ENCODE measurements around the gene SLC9A1.
A peak's percentile ranks its signal among the peaks of the same experiment; 100 is the strongest.

SLC9A1 gene

GRCh38 chr1:27144920-27145661 lies 9.8 kb downstream of the SLC9A1 start:
- no peak overlapping the region for H3K4me3 ChIP-seq (ENCODE audit: low read length)
- no peak for TF ChIP-seq ZNF274 (IDR thresholded peaks at IDR 0.05; ENCODE audit: low read depth, low read length)

DNA sequence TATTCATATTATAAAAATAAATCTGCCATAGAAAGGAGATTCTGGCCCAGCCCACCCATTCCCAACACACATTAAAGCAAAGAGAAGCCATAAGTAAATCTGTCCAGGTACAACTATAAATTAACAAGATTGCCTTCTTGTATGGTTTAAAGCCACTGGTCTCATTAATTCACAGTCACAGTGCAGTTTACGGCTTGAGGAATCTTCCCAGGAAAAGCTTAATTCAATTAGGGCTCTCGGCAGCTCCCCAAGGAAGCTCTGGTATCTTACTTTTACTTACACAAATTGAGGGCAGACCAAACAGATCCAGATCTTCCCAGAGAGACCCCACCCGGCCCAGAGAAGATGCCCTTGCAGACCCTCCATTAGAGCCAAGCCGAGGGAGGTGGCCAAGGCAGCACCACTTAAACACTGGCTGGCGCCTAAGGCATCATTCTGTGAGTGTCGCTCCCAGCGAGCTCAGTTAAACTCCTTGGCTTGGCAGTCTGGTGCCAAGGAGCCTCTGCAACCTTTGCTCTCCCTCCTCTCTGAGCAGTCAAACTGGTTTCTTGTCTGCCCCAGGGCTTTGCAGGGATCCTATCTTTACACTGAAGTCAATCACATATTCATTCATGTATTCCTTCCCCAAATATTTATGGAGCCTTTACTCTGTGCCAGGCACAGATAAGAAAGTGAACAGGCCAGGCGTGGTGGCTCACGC lies 10.7 kb downstream of the SLC9A1 start:
- TF ChIP-seq ZNF274 (IDR thresholded peaks at IDR 0.05; ENCODE audit: low read depth, low read length), result no peak
- no peak overlapping the region for H3K4me3 ChIP-seq (ENCODE audit: low read length)

GRCh38 chr1:27143401-27143800 lies 11.5 kb downstream of the SLC9A1 start:
- H3K4me3 ChIP-seq (ENCODE audit: low read length), result no peak overlapping the region
- no peak for TF ChIP-seq ZNF274 (IDR thresholded peaks at IDR 0.05; ENCODE audit: low read depth, low read length)

GRCh38 chr1:27142464-27142863 lies 12.5 kb downstream of the SLC9A1 start:
- no peak for TF ChIP-seq ZNF274 (IDR thresholded peaks at IDR 0.05; ENCODE audit: low read depth, low read length)
- H3K4me3 ChIP-seq (ENCODE audit: low read length), result no peak overlapping the region

DNA sequence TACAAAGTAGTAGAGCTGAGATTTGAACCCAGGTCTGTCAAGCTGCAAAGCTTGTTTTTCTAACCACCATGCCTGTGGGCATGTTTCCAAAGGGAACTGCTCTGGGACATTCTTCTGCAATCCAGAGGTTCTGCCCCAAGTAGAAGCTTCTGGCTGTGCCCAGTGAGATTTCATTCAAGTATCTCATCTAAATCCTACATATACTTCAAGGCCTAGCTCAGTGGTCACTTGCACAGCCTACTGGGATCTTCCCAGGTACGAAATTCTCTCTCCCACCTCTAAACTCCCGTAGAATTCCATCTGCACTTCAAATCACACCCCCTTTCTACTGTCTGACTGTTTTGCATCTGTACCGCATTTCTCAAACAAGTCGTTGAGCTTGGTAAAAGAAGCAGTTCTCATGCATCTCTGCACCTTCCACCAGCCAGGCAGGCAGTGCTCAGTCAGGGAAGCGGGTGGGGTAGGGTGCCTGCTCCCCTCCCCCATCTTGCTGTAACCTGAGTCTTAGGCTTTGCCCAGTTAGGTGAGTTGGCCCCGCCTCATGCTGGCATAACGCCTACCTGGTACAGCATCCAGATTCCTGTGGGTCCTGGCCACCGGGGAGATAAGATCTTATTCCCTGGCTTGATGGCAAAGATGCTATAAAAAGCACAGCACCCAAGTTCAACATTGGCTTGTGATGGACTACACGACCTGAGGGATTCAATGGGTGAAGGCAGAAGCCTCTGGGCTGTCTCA lies 13.5 kb downstream of the SLC9A1 start:
- H3K4me3 ChIP-seq (ENCODE audit: low read length), result no peak overlapping the region
- TF ChIP-seq ZNF274 (IDR thresholded peaks at IDR 0.05; ENCODE audit: low read depth, low read length), result no peak

GRCh38 chr1:27139980-27140379 lies 14.9 kb downstream of the SLC9A1 start:
- TF ChIP-seq ZNF274 (IDR thresholded peaks at IDR 0.05; ENCODE audit: low read depth, low read length), result no peak

GRCh38 chr1:27138927-27139326 lies 16.0 kb downstream of the SLC9A1 start:
- TF ChIP-seq ZNF274 (IDR thresholded peaks at IDR 0.05; ENCODE audit: low read depth, low read length), result no peak

More at GRCh38 chr1:27139980-27140379, 14.9 kb downstream of the SLC9A1 start:
- no peak overlapping the region for H3K4me3 ChIP-seq (ENCODE audit: low read length)

GRCh38 chr1:27138368-27138767 lies 16.6 kb downstream of the SLC9A1 start:
- no peak for TF ChIP-seq ZNF274 (IDR thresholded peaks at IDR 0.05; ENCODE audit: low read depth, low read length)

More at GRCh38 chr1:27138927-27139326, 16.0 kb downstream of the SLC9A1 start:
- H3K4me3 ChIP-seq (ENCODE audit: low read length), result no peak overlapping the region

DNA sequence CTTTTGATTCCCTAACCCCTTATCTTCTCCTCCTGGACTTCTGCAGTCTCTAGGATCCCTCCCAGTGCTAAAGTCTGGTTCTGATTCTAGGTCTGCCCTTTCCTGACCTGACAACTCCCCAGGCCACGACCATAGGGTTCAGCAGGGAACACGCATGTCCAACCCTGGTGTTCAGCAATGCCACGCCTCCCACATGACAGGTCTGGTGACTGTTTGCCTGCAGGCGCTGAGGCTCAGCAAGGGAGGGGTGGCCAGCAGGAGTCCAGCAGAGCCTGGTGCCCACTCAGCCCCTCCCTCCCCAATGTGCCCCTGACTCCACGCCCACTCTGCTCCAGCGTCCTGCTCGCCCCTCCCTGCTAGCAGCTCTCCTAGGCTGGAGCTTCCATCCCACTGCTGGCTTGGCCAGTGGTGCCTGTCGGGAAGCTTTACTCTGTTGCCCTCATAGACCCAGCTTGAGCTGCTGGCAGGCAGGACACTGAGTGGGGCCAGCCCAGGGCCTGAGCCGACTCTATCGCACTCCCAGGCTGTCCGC lies 17.3 kb downstream of the SLC9A1 start:
- no peak for TF ChIP-seq ZNF274 (IDR thresholded peaks at IDR 0.05; ENCODE audit: low read depth, low read length)
- H3K4me3 ChIP-seq (ENCODE audit: low read length), result no peak overlapping the region

More at GRCh38 chr1:27138368-27138767, 16.6 kb downstream of the SLC9A1 start:
- H3K4me3 ChIP-seq (ENCODE audit: low read length), result no peak overlapping the region

- peak overlapping the region; percentile 2; the same call in 1 of the 2 replicates for H3K4me3 ChIP-seq (ENCODE audit: low read length)
- TF ChIP-seq ZNF274 (IDR thresholded peaks at IDR 0.05; ENCODE audit: low read depth, low read length), result no peak
Observed at GRCh38 chr1:27136998-27137542, 17.9 kb downstream of the SLC9A1 start.

GRCh38 chr1:27136236-27136551 lies 18.7 kb downstream of the SLC9A1 start:
- H3K4me3 ChIP-seq (ENCODE audit: low read length), result no peak overlapping the region
- no peak for TF ChIP-seq ZNF274 (IDR thresholded peaks at IDR 0.05; ENCODE audit: low read depth, low read length)

- no peak overlapping the region for H3K4me3 ChIP-seq (ENCODE audit: low read length)
- no peak for TF ChIP-seq ZNF274 (IDR thresholded peaks at IDR 0.05; ENCODE audit: low read depth, low read length)
Observed at GRCh38 chr1:27135541-27136235, 19.2 kb downstream of the SLC9A1 start.

DNA sequence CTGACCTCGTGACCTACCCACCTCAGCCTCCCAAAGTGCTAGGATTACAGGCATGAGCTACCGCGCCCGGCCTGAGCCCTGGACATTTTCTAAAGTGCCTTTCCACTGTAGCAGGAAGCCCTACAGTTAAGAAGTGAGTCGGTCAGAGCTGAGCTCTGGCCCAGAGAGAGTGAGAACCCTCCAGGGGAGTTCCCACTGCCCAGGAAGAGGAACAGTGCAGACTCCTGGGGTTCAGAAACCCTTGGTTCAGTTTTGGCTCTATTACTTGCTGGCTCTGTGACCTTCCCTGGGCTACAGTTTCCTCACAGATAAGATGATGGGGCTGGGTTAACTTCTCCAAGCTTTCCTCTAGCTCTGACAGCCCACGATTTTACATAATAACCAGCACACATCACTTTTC lies 20.9 kb downstream of the SLC9A1 start:
- H3K4me3 ChIP-seq (ENCODE audit: low read length), result no peak overlapping the region
- TF ChIP-seq ZNF274 (IDR thresholded peaks at IDR 0.05; ENCODE audit: low read depth, low read length), result no peak

DNA sequence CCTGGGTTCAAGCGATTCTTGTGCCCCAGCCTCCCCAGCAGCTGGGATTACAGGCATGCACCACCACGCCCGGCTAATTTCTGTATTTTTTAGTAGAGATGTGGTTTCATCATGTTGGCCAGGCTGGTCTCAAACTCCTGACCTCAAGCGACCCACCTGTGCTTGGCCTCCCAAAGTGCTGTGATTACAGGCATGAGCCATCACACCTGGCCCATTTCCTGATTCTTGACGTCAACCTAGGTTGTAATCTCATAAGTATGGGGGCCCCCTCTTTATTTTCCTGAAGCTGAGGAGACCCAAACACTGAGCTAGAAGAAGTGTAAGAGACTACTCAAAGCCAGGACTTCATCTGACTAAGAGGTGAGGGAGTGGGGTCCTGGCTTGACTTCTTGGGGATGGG lies 21.8 kb downstream of the SLC9A1 start:
- H3K4me3 ChIP-seq (ENCODE audit: low read length), result no peak overlapping the region
- TF ChIP-seq ZNF274 (IDR thresholded peaks at IDR 0.05; ENCODE audit: low read depth, low read length), result no peak
